ENCODE measurements around the gene NCAPD3. TPM values are rescaled to one million over a fixed set of nuclear protein-coding genes. Genes with fewer than 3 reads are reported as not detected.

NCAPD3 gene
- total RNA-seq, 1 donor from 2014 or later, result 20.4 TPM

DNA sequence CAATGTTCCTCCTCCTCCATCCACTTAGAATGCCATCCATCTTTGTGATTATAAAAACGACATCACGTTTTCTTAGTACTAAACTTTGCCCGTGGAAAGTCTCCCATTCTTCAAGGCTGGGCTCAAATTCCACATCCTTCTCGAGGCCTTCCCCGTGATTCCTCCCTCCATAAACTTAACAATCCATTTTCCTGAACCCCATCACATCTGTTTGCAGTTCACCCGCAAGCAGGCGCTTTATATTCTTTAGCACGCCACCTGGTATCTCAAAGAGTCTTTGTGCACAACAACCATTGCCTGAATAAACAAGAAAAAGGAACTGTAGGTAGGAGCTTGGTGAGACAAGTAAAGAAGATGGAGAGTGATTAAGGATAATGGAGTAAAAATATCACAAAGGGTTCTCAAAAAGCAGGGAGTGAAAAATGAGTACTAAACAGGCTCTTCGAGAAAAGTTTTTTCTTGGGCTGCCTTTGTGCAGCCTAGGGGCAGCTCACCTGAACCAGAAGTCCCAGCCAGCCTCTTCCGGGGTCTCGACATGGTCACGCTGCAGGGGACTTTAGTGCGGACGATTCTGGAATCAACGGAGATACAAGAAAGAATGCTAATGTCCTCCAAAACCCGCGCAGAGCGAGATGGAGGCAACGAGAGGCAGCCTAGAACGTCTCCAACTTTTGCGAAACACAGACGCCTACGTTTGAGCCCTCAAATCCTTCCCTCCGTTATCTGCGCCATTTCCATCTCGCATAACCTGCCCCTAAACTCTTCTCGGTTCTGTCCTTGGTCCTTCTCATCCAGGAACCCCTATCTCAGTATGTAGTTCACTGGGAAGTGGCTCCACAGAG, 28.8 kb upstream of the NCAPD3 start:
- no peak for DNase-seq (ENCODE audit: low spot score)

DNA sequence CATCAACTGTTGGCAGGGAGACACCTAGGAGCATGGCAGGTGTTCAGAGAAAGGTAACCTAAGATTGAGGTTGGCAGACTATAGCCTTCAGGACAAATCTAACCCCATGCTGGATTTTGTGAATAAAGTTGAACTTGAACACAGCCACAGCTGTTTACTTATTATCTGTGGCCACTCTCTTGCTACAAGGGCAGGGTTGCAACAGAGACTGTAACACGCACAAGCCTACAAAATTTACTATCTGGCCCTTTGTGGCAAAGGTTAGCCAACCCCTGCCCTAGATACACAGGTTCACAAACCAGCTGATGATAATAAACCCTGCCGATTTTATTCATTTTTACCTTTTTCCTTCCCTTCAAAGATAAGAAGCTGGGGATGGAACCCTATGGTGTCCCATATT, 26.9 kb upstream of the NCAPD3 start:
- DNase-seq (ENCODE audit: low spot score), result no peak

DNA sequence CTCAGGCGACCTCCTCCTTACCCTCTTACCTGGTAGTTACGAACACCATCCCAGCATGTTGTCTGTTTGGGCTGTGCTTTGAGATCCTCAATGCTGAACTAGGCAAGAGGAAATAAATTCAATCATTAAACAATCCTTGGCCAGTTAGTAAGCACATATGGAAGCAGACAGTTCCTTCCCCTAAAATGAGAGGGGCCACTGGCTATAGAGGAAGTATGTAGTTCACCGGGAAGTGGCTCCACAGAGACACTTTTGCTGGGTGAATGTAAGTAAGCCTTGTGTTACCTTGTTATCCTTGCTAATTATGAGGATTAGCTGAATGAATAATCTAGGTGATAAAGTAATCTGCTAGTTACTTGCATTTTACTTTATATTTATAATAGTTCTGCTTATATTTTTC, 26.5 kb upstream of the NCAPD3 start:
- no peak for DNase-seq (ENCODE audit: low spot score)

DNA sequence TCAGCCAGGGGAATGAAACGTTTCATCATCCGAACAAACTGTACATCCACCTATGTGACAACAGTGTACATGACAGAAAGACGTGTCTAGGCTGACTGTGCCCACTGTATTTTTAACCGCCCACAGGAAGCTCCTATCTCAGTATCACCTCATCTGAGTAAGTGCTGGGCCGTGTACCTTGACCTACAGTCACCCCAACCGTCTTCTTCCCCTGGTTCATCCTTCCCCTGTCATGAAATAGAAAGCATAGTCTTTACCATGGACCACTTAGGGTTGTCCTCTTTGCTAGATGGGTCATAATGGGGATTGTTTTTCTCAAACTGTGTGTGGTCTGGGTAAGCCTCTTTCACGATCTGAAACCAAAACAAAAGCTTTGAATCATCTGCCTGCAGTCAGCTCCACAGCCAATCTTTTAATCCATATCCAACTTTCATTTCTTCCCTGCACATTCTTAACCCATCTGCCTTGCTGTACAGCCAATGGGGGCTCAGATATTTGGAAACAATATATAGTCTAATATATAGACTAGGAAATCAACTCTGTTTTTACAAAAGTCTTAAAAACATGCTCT, 25.2 kb upstream of the NCAPD3 start:
- DNase-seq (ENCODE audit: low spot score), result no peak

DNA sequence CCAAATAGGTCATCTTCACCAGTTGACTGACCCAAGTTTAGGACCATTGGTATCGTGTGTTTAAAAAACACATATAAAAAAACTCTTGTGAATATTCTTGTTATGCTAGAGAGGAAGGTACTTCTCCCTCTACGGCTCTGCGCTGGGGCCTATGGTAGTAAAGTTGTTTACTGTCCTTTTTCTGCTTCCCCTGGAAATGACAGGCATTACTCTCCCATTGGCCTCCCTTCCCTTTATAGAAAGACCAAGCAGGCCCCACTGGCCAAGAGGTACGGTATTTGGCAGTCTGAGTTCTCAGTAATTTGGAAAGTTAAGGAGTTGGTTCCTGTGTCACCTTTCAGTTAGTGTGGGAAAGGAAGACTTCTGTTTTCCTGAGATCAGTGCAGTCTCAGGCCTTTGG, 22.9 kb upstream of the NCAPD3 start:
- DNase-seq (ENCODE audit: low spot score), result no peak

DNA sequence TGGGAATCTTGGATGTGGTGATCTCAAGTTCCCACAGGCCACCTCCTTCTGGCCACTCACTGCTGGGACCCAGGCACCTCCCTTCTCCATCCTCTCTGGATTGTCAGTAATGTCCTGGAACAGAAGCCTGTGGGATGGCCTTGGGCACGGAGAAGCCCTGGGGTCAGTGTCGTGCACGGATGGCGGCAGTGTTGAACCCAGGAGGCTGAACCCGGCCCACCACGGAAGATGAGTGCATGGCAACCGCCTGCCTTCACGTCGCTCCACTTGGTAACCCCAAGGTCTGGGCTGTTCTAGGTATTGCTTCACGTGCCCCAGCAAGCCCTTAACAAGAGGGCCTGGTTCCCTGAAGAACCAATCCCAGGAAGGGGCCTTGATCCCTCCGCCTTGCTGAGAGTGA, 22.3 kb upstream of the NCAPD3 start:
- DNase-seq (ENCODE audit: low spot score), result no peak

DNA sequence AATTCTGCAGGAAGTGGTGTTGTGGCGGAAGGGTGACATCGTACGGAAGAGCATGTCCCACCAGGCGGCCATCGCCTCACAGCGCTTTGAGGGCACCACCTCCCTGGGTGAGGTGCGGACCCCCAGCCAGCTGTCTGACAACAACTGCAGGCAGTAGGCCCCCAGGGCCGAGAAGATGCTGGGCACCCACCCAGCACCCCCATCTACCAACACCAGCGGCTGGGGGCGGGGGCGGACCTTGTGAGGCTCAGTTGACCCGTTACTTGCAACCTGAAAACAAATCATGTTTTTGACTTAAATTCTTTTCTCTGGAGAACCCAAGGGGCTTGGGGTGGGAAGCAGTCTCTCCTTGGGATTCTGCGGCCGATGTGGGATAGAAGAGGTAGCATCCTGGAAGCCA, 21.7 kb upstream of the NCAPD3 start:
- DNase-seq (ENCODE audit: low spot score), result no peak

DNA sequence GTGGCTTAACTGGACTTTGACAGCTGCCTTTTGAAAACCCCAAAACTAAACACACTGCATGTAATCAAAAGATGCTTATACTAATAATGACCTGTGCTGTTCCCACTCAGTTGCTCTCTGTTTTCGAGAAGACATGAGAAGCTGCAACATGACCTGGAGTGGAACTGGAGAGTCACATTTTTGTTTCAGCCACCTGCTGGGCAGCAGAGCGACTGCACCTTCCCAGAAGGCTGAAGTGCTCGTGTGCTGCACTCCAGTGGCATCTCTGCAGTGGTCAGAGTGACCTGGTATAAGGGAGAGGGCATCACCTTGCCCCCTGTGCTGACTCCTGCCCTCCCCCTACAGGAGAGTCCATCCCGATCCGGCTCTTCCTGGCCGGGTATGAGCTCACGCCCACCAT, 20.8 kb upstream of the NCAPD3 start:
- no peak for DNase-seq (ENCODE audit: low spot score)

DNA sequence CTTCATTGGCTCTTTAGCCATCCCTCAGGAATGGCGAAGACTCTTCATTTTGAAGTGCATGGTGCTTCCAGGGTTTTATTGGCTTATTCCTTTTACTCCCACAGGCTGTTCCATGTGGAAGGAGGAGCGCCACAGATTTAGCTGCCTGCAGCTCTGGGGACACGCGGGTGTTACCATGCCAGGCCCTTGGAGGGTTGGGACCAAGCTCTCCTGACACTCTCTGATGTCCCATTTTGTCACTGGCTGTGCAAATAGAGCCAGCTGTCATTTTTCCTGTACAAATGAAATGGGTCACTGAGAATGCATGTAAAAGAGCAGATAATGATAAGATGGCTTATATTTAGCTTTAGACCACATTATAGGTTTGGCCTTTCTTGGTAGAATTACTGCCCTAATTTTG, 20.1 kb upstream of the NCAPD3 start:
- no peak for DNase-seq (ENCODE audit: low spot score)

DNA sequence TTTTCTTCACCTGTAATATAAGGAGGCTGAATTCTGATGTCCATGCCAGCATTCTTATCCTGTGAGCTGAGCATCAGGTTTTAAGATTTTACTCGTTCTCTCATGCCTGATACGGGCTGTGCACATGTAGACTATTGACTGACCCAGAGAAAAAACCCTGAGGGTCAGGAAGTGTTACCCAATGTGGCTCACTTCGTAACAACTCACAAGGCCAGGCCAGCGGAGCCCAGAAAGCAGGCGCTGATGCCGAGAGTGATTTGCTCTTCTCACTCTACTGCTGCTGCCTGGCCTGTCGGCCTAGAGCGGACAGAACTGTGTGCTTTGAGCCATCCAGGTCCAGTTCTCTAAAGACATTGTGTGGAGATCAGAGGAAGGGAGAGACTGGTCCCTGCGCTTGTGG, 18.6 kb upstream of the NCAPD3 start:
- DNase-seq (ENCODE audit: low spot score), result no peak

DNA sequence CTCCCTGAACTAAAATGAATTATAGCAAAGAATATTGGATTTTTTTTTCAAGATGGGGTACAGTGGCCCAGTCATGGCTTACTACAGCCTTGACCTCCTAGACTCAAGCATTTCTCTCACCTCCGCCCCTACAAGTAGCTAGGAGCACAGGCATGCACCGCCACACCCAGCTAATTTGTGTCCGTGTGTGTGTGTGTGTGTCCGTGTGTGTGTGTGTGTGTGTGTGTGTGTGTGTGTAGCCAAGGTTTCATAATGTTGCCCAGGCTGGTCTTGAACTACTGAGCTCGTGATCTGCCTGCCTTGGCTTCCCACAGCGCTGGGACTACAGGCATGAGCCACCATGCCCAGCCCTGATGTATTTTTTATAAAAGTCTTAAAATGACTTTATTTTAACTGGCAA, 16.8 kb upstream of the NCAPD3 start:
- no peak for DNase-seq (ENCODE audit: low spot score)

DNA sequence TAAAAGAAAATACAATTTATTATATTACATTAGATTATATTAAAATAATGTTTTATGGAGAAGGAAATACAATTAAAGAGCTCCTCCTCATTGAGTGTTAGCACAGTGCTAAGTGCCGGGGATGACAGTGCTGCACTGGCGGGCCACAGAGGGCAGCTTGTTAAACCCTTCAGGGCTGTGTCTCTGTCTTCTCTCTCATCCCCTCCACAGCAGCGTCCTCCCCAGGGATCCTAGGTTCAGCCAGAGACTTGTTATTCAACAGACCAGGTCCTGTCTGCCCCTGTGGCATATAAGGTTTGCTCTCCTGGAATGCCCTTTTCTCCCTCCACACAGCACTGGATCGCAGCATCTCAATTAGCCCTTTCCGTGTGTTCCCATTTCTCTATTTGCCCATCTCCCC, 15.2 kb upstream of the NCAPD3 start:
- no peak for DNase-seq (ENCODE audit: low spot score)

DNA sequence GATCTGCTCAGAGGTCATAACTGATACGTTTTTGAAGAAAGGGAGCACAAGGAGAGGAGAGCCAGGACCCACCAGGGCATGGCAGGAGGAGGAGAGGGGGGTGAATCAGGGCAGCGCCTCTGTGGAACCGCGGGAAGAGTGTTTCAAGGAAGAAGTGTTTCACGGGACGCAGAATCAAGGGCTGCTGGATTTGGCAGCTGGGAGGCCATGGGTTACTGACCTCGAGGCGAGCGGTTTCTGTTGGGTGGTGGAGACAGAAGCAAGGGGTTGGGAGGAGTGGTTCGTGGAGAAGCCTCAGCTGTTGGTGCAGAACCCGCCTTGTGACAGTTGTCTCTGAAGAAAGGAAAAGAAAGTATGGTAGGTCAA, 13.8 kb upstream of the NCAPD3 start:
- DNase-seq (ENCODE audit: low spot score), result no peak

DNA sequence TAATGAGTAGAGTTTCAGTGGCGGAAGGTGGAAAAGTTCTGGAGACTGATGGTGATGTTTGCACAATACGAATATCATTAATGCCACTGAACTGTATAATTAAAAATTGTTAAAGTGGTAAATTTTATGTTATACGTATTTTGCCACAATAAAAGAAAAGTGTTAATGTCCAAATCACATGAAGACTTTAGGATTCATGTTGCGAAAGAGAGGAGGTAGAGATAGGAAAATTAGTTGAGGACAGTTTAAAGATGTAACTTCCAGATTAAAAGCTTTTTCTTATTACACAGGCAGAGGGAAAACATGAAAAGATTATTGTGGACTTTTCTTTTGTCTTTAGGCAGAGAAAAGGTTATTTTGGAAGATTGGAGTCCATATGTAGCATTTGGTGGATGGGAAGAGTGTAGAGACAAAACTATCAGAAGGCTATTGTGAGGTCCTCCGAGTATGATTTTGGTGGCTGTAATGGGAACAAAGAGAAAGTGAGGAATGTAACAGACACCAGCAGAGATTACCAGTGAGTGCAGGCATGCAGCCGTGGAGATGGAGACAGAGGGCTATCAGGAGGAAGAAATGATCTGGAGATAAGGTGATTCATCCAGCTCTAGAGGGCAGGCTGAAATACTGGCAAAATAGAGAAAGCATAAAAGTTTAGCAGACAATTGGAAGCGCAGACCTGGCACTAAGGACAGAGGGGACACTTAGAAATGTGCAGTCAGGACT, 13.2 kb upstream of the NCAPD3 start:
- no peak for DNase-seq (ENCODE audit: low spot score)

DNA sequence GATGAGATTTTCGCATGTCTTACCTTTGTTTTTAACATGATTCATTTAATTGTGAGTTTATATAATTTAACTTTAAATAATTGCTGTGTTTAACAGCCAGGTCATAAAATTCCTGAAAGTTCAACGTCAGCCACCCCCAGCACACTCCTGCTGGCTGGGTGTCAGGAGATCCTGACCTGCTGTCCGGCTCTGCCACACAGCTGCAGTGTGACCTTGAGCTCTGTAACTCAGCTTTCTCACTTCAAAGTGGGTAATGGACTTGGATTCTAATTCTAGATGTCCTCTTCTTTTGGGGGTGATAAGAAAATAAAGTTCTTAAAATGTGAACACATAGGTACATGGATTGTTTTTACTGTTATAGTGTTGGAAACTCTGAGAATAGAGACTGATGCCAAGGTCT, 11.6 kb upstream of the NCAPD3 start:
- no peak for DNase-seq (ENCODE audit: low spot score)

DNA sequence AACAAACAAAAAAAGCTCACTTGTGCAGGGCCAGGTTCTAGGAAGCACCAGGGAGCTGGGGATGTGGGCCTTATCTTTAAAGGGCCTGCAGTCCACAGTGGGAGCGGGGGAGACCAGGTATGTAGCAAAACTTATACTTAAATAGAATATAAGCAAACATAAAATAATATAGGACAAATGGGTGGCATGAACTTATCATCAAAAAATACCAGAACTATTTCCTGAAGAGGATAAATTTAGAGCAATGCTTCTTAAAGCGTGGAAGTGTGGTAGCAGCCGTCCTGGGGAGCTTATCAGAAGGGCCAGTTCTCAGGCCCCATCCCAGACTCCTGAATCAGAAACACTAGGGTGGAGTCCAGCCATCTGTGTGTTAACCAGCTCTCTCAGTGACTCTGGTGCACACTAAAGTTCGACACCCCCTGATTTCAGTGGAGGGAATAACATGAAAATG, 10.0 kb upstream of the NCAPD3 start:
- no peak for DNase-seq (ENCODE audit: low spot score)

DNA sequence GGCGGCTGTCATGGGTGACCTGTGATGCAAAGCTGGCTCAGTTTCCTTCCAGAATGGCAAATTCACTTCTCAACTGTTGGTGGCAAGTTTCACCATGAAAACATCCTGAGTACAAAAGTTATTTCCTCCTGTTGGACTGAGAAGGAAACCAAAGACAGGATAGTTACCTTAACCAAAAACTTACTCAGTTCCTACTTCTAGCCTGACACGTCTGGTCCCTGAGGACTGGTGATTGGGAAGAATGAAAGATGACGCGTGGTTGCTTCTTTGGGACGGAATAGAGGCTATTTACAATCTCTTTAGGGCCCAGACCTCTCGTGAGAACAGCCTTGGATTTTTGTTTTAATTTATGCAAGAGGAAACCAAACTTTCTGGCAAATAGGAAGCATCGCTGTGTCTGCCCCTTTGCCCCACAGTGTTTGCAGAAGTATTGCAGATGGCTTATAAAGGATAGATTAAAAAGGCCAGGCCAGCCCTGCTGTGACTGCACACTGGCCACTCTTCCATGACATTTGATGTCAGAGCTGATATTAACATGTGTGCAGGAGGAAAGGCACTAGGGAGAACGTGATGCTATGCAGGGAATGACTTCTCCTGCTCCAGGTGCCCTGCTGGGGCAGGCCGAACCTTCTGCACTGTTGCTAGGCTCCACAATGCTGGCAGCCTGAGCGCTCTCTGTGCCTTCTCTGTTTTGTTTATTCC, 8.3 kb upstream of the NCAPD3 start:
- no peak for DNase-seq (ENCODE audit: low spot score)

DNA sequence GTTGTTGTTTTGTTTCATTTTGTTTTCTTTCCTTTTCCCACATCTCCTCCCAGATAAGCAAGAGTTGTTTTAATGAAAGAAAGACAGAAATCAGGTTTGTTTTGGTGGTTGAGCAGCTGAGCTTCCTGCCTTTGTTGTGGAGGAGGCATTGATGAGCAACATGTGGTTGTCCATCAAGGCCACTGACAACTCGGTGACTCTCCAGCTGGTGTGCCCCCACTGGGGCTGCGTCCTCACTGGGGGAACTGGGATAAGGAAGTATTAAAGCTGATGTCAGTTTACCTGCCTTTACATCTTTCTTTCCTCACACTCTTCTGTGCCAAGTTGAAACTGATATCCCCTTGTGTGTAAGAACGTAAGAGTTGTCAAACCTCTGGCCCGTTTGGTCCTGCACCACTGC, 6.6 kb upstream of the NCAPD3 start:
- DNase-seq (ENCODE audit: low spot score), result no peak

DNA sequence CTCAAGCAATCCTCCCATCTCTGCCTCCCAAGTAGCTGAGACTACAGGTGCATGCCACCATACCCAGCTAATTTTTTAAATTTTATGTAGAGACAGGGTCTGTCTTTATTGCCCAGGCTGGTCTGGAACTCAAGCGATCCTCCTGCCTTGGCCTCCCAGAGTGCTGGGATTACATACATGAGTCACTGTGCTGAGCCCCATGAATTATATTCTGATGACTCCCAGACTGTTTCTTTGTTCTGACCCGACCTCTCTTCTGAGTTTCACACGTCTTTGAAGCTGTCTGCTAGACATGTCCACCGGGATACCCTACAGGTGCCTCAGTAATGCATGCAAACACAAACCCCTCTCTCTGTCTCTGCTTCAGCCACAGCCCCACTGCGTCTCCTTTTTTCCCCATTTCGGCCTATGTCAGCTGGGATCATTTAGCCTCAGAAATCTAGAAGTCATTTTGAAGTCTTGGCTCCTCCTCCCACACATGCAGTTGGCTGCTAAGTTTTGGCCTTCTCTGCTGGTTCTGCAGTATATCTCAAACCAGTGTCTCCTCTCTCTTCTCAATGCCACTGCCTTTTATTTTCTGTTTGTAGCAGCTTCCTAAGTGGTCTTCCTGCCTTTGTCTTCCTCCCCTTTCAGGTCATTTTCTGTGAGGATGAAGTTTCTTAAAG, 5.5 kb upstream of the NCAPD3 start:
- DNase-seq (ENCODE audit: low spot score), result no peak

DNA sequence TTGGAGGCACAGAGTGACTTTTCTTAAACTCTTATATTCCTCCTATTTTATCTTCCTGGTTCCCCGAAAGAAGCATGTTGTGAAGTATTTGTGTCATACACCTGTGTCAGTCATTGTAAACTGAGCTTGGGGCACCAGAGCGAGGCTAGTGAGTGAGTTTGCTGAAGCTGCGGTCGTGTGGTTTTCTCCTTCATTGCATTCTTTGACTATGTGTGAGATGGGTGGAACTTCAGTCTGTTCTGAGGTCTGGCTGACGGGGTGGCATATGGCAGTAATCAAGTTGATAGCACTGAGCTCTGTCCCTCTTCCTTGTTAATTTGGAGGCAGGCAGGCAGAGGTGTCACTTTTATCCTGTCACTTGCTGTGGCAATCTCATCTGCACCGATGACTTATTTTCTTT, 4.9 kb upstream of the NCAPD3 start:
- DNase-seq (ENCODE audit: low spot score), result no peak

DNA sequence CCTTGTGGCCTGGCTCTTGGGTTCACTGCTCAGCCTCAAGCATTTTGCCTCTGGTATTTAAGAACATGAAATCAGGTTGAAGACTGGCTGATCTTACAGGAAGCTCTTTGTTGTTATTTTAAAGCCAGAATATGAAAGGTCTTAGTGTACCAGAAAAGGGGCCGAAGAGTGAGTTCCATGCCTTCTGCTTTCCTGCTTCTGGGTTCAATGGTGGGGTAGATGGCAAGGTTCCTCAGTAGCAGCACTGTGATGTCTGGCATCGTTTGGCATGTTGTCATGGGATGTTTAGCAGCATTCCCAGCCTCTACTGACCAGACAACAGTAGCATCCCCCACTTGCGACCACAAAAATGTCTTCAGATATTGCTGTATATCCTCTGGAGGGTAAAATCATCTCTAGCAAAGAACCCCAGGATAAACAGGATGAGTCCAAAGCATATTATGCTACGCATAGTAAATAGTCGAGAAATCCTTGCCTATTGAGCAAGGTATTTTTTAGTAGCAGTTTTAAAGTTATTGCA, 3.1 kb upstream of the NCAPD3 start:
- peak; percentile 10 for DNase-seq (ENCODE audit: low spot score)
